H9 (cell line): ENCODE results near the gene DSE. TPM values are rescaled to one million over a fixed set of nuclear protein-coding genes. Genes with fewer than 3 reads are reported as not detected.
A peak's percentile ranks its signal among the peaks of the same experiment; 100 is the strongest.

ENCODE experiments used
- DNase-seq: peaks from one replicate; pipeline ENCODE4 v3.0.0-alpha.2; 2017
- H2AFZ ChIP-seq: one replicate; pipeline ENCODE4 v1.6.1; 2013; ENCODE audit warnings: mild to moderate bottlenecking, low read length, control low read depth, moderate library complexity
- H2AK5ac ChIP-seq: 2 replicates; pipeline ENCODE4 v1.6.1; 2013; ENCODE audit warnings: low read length, control low read depth, mixed read lengths; ENCODE audit not compliant: insufficient read length
- H2BK120ac ChIP-seq: one replicate; pipeline ENCODE4 v1.6.1; 2013; ENCODE audit warnings: low read depth, mild to moderate bottlenecking, low read length, control low read depth, inconsistent platforms; ENCODE audit not compliant: poor library complexity, severe bottlenecking
- H2BK12ac ChIP-seq: 2 replicates; pipeline ENCODE4 v1.6.1; 2013; ENCODE audit warnings: low read length, control low read depth, mixed read lengths, low read depth; ENCODE audit not compliant: insufficient read length
- H2BK15ac ChIP-seq: 2 replicates; pipeline ENCODE4 v1.6.1; 2013; ENCODE audit warnings: low read depth, low read length, control low read depth
- H2BK20ac ChIP-seq: one replicate; pipeline ENCODE4 v1.6.1; 2013; ENCODE audit warnings: low read depth, mild to moderate bottlenecking, low read length, control low read depth, inconsistent platforms; ENCODE audit not compliant: poor library complexity, severe bottlenecking
- H2BK5ac ChIP-seq: 2 replicates; pipeline ENCODE4 v1.6.1; 2013; ENCODE audit warnings: low read length, control low read depth, mixed read lengths; ENCODE audit not compliant: insufficient read length
- H3K14ac ChIP-seq: 2 replicates; pipeline ENCODE4 v1.6.1; 2013; ENCODE audit warnings: low read length, control low read depth; ENCODE audit not compliant: insufficient read depth
- H3K18ac ChIP-seq: 2 replicates; pipeline ENCODE4 v1.6.1; 2013; ENCODE audit warnings: low read depth, mild to moderate bottlenecking, mixed read lengths, low read length, control low read depth; ENCODE audit not compliant: insufficient read length
- H3K23ac ChIP-seq: 2 replicates; pipeline ENCODE4 v1.6.1; 2013; ENCODE audit warnings: low read length, control low read depth, mixed read lengths, low read depth; ENCODE audit not compliant: insufficient read length
- H3K23me2 ChIP-seq: 2 replicates; pipeline ENCODE4 v1.6.1; 2013; ENCODE audit warnings: low read depth, mild to moderate bottlenecking, mixed read lengths, low read length, control low read depth; ENCODE audit not compliant: insufficient read length, poor library complexity, severe bottlenecking
- H3K27ac ChIP-seq: 2 replicates; pipeline ENCODE4 v1.5.1; 2013; ENCODE audit warnings: low read length, control low read depth, mixed read lengths, low read depth; ENCODE audit not compliant: insufficient read length
- H3K27me3 ChIP-seq: 2 replicates; pipeline ENCODE4 v1.6.1; 2013; ENCODE audit warnings: low read length, control low read depth, inconsistent platforms; ENCODE audit not compliant: insufficient read depth
- H3K4ac ChIP-seq: 2 replicates; pipeline ENCODE4 v1.6.1; 2013; ENCODE audit warnings: low read depth, mild to moderate bottlenecking, control low read depth, inconsistent platforms, low read length, moderate library complexity
- H3K4me1 ChIP-seq: 2 replicates; pipeline ENCODE4 v1.6.1; 2013; ENCODE audit warnings: low read length, control low read depth, inconsistent platforms; ENCODE audit not compliant: insufficient read depth
- H3K4me2 ChIP-seq: 2 replicates; pipeline ENCODE4 v1.6.1; 2013; ENCODE audit warnings: low read length, control low read depth, mixed read lengths; ENCODE audit not compliant: insufficient read length, insufficient read depth
- H3K56ac ChIP-seq: 2 replicates; pipeline ENCODE4 v1.6.1; 2013; ENCODE audit warnings: low read depth, mild to moderate bottlenecking, mixed read lengths, low read length, control low read depth; ENCODE audit not compliant: insufficient read length
- H3K79me1 ChIP-seq: 2 replicates; pipeline ENCODE4 v1.6.1; 2013; ENCODE audit warnings: low read depth, mild to moderate bottlenecking, moderate library complexity, low read length, control low read depth, inconsistent platforms; ENCODE audit not compliant: insufficient read depth, poor library complexity, severe bottlenecking
- H3K79me2 ChIP-seq: 2 replicates; pipeline ENCODE4 v1.6.1; 2013; ENCODE audit warnings: low read length, control low read depth, inconsistent platforms; ENCODE audit not compliant: insufficient read depth
- H3K9ac ChIP-seq: 2 replicates; pipeline ENCODE4 v1.6.1; 2013; ENCODE audit warnings: low read length, control low read depth, mixed read lengths; ENCODE audit not compliant: insufficient read length; ENCODE audit errors: extremely low read depth
- H3K9me3 ChIP-seq: one replicate; pipeline ENCODE4 v1.6.1; 2013; ENCODE audit warnings: low read depth, low read length, inconsistent platforms; ENCODE audit not compliant: control insufficient read depth
- H3T11ph ChIP-seq: one replicate; pipeline ENCODE4 v1.6.1; 2013; ENCODE audit warnings: mild to moderate bottlenecking, low read length, control low read depth, inconsistent platforms
- H4K20me1 ChIP-seq: one replicate; pipeline ENCODE4 v1.6.1; 2013; ENCODE audit not compliant: control insufficient read depth, insufficient read length, insufficient read depth
- H4K5ac ChIP-seq: 2 replicates; pipeline ENCODE4 v1.6.1; 2013; ENCODE audit warnings: low read depth, mild to moderate bottlenecking, mixed read lengths, low read length, control low read depth; ENCODE audit not compliant: insufficient read length
- H4K8ac ChIP-seq: replicated peaks from 2 replicates; pipeline ENCODE4 v1.6.1; 2013; ENCODE audit warnings: low read length, control low read depth, mixed read lengths, low read depth; ENCODE audit not compliant: insufficient read length
- H4K91ac ChIP-seq: 2 replicates; pipeline ENCODE4 v1.6.1; 2013; ENCODE audit warnings: low read depth, mild to moderate bottlenecking, moderate library complexity, mixed read lengths, low read length, control low read depth; ENCODE audit not compliant: insufficient read length
- H3K27ac Mint-ChIP-seq, 3 experiments: 2 replicates in 2 of 3; 3 replicates in 1 of 3; pipeline ENCODE4 v1.8.0; 2020 to 2021; ENCODE audit warnings: mixed read lengths in 3 of 3, mild to moderate bottlenecking in 1 of 3, moderate library complexity in 1 of 3
- H3K27me3 Mint-ChIP-seq: 2 replicates; pipeline ENCODE4 v1.8.0; 2021; ENCODE audit warnings: low read depth, mild to moderate bottlenecking, moderate library complexity, mixed read lengths
- H3K36me3 Mint-ChIP-seq, 3 experiments: 2 replicates in 2 of 3; 3 replicates in 1 of 3; pipeline ENCODE4 v1.8.0; 2020 to 2021; ENCODE audit warnings: low read depth in 3 of 3, mixed read lengths in 3 of 3; ENCODE audit not compliant: insufficient read depth in 1 of 3
- H3K4me1 Mint-ChIP-seq, 2 experiments: 2 replicates each; pipeline ENCODE4 v1.8.0; 2020; ENCODE audit warnings: mixed read lengths in 2 of 2
- H3K4me3 Mint-ChIP-seq, 2 experiments: 2 replicates in 1 of 2; 3 replicates in 1 of 2; pipeline ENCODE4 v1.8.0; 2020 to 2021; ENCODE audit warnings: mild to moderate bottlenecking in 2 of 2, mixed read lengths in 2 of 2, moderate library complexity in 1 of 2
- H3K9me3 Mint-ChIP-seq, 2 experiments: 2 replicates in 1 of 2; 3 replicates in 1 of 2; pipeline ENCODE4 v1.8.0; 2020; ENCODE audit warnings: mild to moderate bottlenecking in 2 of 2, mixed read lengths in 2 of 2, moderate library complexity in 1 of 2
- CTCF ChIP-seq: fragments of 200-600 bp; sonication (generic); conservative IDR thresholded peaks from 3 replicates; pipeline ENCODE4 v1.8.0; 2021; ENCODE audit warnings: antibody characterized with exemption, mild to moderate bottlenecking
- WGBS: extraction: QIAGEN DNeasy Blood & Tissue Kit; methylation state at CpG from one replicate; pipeline ENCODE4 v1.1.7; 2013; ENCODE audit warnings: missing lambda C conversion rate, low lambda C conversion rate, mixed read lengths; ENCODE audit not compliant: insufficient read length; ENCODE audit errors: extremely low coverage; 5-methylcytosine and 5-hydroxymethylcytosine counted together
- total RNA-seq: library from RNA; stranded (reverse); gene quantifications from 2 replicates; pipeline ENCODE4 v1.2.1, GENCODE V29; 2021

The DSE gene
- total RNA-seq, 1 experiment from 2014 or later, result 45.6 TPM

GRCh38 chr6:116393430-116393829 lies 22.7 kb downstream of the DSE start:
- Histone ChIP-seq H3K4ac (no peak overlapping the region), H3K27me3 (no peaks in the 10 kb centered on the region), H3K4me2 (no peak overlapping the region), H4K20me1 (no peaks in the 10 kb centered on the region), H2AFZ (no peak overlapping the region), H3K9ac (no peak overlapping the region), H2BK5ac (no peak overlapping the region), H2BK120ac (no peak overlapping the region), H3K56ac (no peak overlapping the region), H3K18ac (no peak overlapping the region), H4K91ac (no peak overlapping the region), H3K27ac (no peak overlapping the region), H3K4me1 (no peaks in the 10 kb centered on the region; the same call in 1 of the 2 replicates), H3K14ac (no peak overlapping the region), H3K9me3 (no peaks in the 10 kb centered on the region), H4K5ac (no peak overlapping the region), H3K79me2 (peaks cover 8% of the 10 kb centered on the region; the same call in 1 of the 2 replicates), H3T11ph (no peak overlapping the region), H2BK15ac (no peak overlapping the region), H3K23ac (no peak overlapping the region), H2BK20ac (no peak overlapping the region), H2BK12ac (no peak overlapping the region), H2AK5ac (no peak overlapping the region), H4K8ac (no peak overlapping the region), H3K23me2 (no peaks in the 10 kb centered on the region), H3K79me1 (no peaks in the 10 kb centered on the region)
- H3K4me3 Mint-ChIP-seq, result no peak overlapping the region
- no CpG with 5 or more reads among the region's 1 CpG for WGBS
- peaks cover 3 to 7% (median 5%) of the 10 kb centered on the region in 3 experiments; a peak in 6 of 7 replicates for H3K36me3 Mint-ChIP-seq
- TF ChIP-seq CTCF, result peak; percentile 31; the same call in 2 of the 3 replicates
- no peak overlapping the region; a peak in 1 of 7 replicates for H3K27ac Mint-ChIP-seq
- H3K27me3 Mint-ChIP-seq, result no peaks in the 10 kb centered on the region
- H3K4me1 Mint-ChIP-seq, result peaks cover 7 to 12% of the 10 kb centered on the region in 2 experiments
- H3K9me3 Mint-ChIP-seq, result no peaks in the 10 kb centered on the region
- DNase-seq, result no peak
